HCT116 (cell line): ENCODE data around the gene ARHGEF38. TPM values are rescaled to one million over a fixed set of nuclear protein-coding genes. Genes with fewer than 3 reads are reported as not detected.

Experiments
- ATAC-seq: fragments of 200-7000 bp; cut with Tn5 transposase; 2 replicates; pipeline ENCODE4 v1.9.1; 2020; ENCODE audit warnings: mild to moderate bottlenecking, moderate library complexity
- BruUV-seq: library from RNA; stranded (reverse); fragments of 400-500 nt; replicated peaks from 2 replicates; lab custom pipeline; 2021; lab: Mats Ljungman, UMichigan
- CTCF ChIA-PET: fragments of 300-600 bp; sonication (Branson Sonifier 250); formaldehyde crosslinking; loops from one replicate; lab custom pipeline; 2021; ENCODE audit warnings: antibody characterized with exemption; lab: Charles Lee
- POLR2A ChIA-PET: fragments of 300-600, 350-600 bp; sonication (Branson Sonifier 250); formaldehyde crosslinking; loops from one replicate; lab custom pipeline; 2021; ENCODE audit warnings: antibody characterized with exemption; lab: Charles Lee
- RAD21 ChIA-PET, 2 experiments: fragments of 300-600 bp; sonication (Branson Sonifier 250); formaldehyde crosslinking; loops; one replicate each; lab custom pipeline; 2023; ENCODE audit warnings: low total read pairs in 2 of 2; ENCODE audit not compliant: uncharacterized antibody in 2 of 2, unreplicated experiment in 2 of 2, low non-redundant PET in 1 of 2; lab: Charles Lee
- DNase-seq: peaks from one replicate; pipeline ENCODE4 v3.0.0-alpha.2; 2010; ENCODE audit warnings: low read depth, low spot score
- H2AFZ ChIP-seq: fragments of 200-600 bp; shearing (Covaris generic), sonication (generic); 2 replicates; pipeline ENCODE4 v1.6.1; 2017; ENCODE audit warnings: low read depth, mixed run types, mixed read lengths, antibody characterized with exemption, low read length; ENCODE audit not compliant: poor library complexity, severe bottlenecking
- H3K27ac ChIP-seq: 2 replicates; pipeline ENCODE4 v1.5.1; 2012; ENCODE audit warnings: low read depth, low read length
- H3K27me3 ChIP-seq: fragments of 200-600 bp; sonication (generic); 2 replicates; pipeline ENCODE4 v1.6.1; 2016; ENCODE audit warnings: mixed run types, low read length, mixed read lengths; ENCODE audit not compliant: insufficient read depth
- H3K36me3 ChIP-seq, 2 experiments: fragments of 200-500 bp in 1 of 2; fragments of 200-600 bp in 1 of 2; sonication (Bioruptor generic) in 1 of 2; sonication (generic) in 1 of 2; 2 replicates each; pipeline versions ENCODE4 v1.5.1 to v1.6.1; 2014 to 2016; ENCODE audit warnings: low read length in 2 of 2, inconsistent platforms in 1 of 2, mixed read lengths in 1 of 2, mixed run types in 1 of 2; ENCODE audit not compliant: insufficient read depth in 2 of 2, control insufficient read depth in 1 of 2
- H3K4me1 ChIP-seq, 2 experiments: fragments of 200-600 bp in 1 of 2; sonication (generic) in 1 of 2; 2 replicates each; pipeline versions ENCODE4 v1.5.1 to v1.6.1; 2012 to 2017; ENCODE audit warnings: low read length in 2 of 2, inconsistent platforms in 1 of 2, mild to moderate bottlenecking in 1 of 2, mixed read lengths in 1 of 2, mixed run types in 1 of 2, moderate library complexity in 1 of 2; ENCODE audit not compliant: insufficient read depth in 2 of 2, control insufficient read depth in 1 of 2
- H3K4me2 ChIP-seq: fragments of 200-600 bp; sonication (generic); 2 replicates; pipeline ENCODE4 v1.6.1; 2017; ENCODE audit warnings: mixed run types, low read length, mixed read lengths
- H3K4me3 ChIP-seq, 2 experiments: fragments of 200-600 bp in 1 of 2; sonication (generic) in 1 of 2; replicated peaks in 1 of 2; 2 replicates each; pipeline ENCODE4 v1.5.1; 2011 to 2016; ENCODE audit warnings: low read length in 2 of 2, control low read depth in 1 of 2, low read depth in 1 of 2, mild to moderate bottlenecking in 1 of 2, mixed read lengths in 1 of 2, mixed run types in 1 of 2
- H3K79me2 ChIP-seq: fragments of 200-600 bp; sonication (generic); 2 replicates; pipeline ENCODE4 v1.6.1; 2017; ENCODE audit warnings: mild to moderate bottlenecking, mixed run types, low read length, moderate library complexity, mixed read lengths; ENCODE audit not compliant: insufficient read depth
- H3K9ac ChIP-seq: fragments of 200-600 bp; sonication (generic); 2 replicates; pipeline ENCODE4 v1.6.1; 2016; ENCODE audit warnings: low read length, mixed read lengths
- H3K9me2 ChIP-seq: fragments of 200-600 bp; sonication (generic), shearing (Covaris generic); 2 replicates; pipeline ENCODE4 v1.6.1; 2017; ENCODE audit warnings: mixed run types, mild to moderate bottlenecking, moderate library complexity; ENCODE audit not compliant: insufficient read depth
- H3K9me3 ChIP-seq, 2 experiments: fragments of 200-500 bp in 1 of 2; fragments of 200-600 bp in 1 of 2; sonication (Bioruptor generic) in 1 of 2; sonication (generic) in 1 of 2; 2 replicates each; pipeline ENCODE4 v1.6.1; 2014 to 2017; ENCODE audit warnings: low read length in 2 of 2, mixed read lengths in 2 of 2, inconsistent platforms in 1 of 2, low read depth in 1 of 2, mild to moderate bottlenecking in 1 of 2, mixed run types in 1 of 2, moderate library complexity in 1 of 2; ENCODE audit not compliant: control insufficient read depth in 1 of 2, insufficient read depth in 1 of 2
- H4K20me1 ChIP-seq: fragments of 200-600 bp; sonication (generic), shearing (Covaris generic); 2 replicates; pipeline ENCODE4 v1.6.1; 2017; ENCODE audit warnings: mixed run types, mild to moderate bottlenecking, moderate library complexity; ENCODE audit not compliant: insufficient read depth
- ATF3 ChIP-seq: IDR thresholded peaks from 2 replicates; pipeline ENCODE4 v1.6.1; 2012
- CEBPB ChIP-seq: IDR thresholded peaks from 2 replicates; pipeline ENCODE4 v1.6.1; 2012; ENCODE audit warnings: low read depth
- EGR1 ChIP-seq: IDR thresholded peaks from 2 replicates; pipeline ENCODE4 v1.6.1; 2012; ENCODE audit warnings: low read depth
- ELF1 ChIP-seq: IDR thresholded peaks from 2 replicates; pipeline ENCODE4 v1.6.1; 2012; ENCODE audit warnings: low read depth, borderline replicate concordance
- EZH2 ChIP-seq: fragments of 200-600 bp; sonication (generic); IDR thresholded peaks from 2 replicates; pipeline ENCODE4 v1.6.1; 2017; ENCODE audit warnings: antibody characterized with exemption, mixed run types
- EZH2phosphoT487 ChIP-seq: fragments of 200-600 bp; IDR thresholded peaks from 2 replicates; pipeline ENCODE4 v1.6.1; 2018; ENCODE audit warnings: antibody characterized with exemption, borderline replicate concordance
- FOSL1 ChIP-seq: IDR thresholded peaks from 2 replicates; pipeline ENCODE4 v1.6.1; 2012; ENCODE audit warnings: low read depth
- JUND ChIP-seq: IDR thresholded peaks from 2 replicates; pipeline ENCODE4 v1.6.1; 2012
- MAX ChIP-seq: IDR thresholded peaks from 2 replicates; pipeline ENCODE4 v1.6.1; 2012
- POLR2A ChIP-seq: IDR thresholded peaks from 2 replicates; pipeline ENCODE4 v1.7.0; 2011; ENCODE audit warnings: borderline replicate concordance; ENCODE audit not compliant: insufficient read depth, insufficient read length; ENCODE audit errors: extremely low read depth
- POLR2AphosphoS5 ChIP-seq: IDR thresholded peaks from 2 replicates; pipeline ENCODE4 v1.6.1; 2011; ENCODE audit warnings: mild to moderate bottlenecking, low read depth, low read length, moderate library complexity
- RAD21 ChIP-seq: IDR thresholded peaks from 2 replicates; pipeline ENCODE4 v1.6.1; 2012; ENCODE audit warnings: low read depth, mild to moderate bottlenecking
- SIN3A ChIP-seq: IDR thresholded peaks from 2 replicates; pipeline ENCODE4 v1.6.1; 2012; ENCODE audit warnings: low read depth
- SP1 ChIP-seq: IDR thresholded peaks from 2 replicates; pipeline ENCODE4 v1.6.1; 2012; ENCODE audit warnings: low read depth
- SRF ChIP-seq: IDR thresholded peaks from 2 replicates; pipeline ENCODE4 v1.6.1; 2012; ENCODE audit warnings: low read depth
- ZFX ChIP-seq: fragments of 450-650 bp; IDR thresholded peaks from 2 replicates; pipeline ENCODE4 v1.6.1; 2017
- ZNF274 ChIP-seq: fragments of 200-500 bp; sonication (Bioruptor generic); IDR thresholded peaks from 2 replicates; pipeline ENCODE4 v1.6.1; 2014; ENCODE audit warnings: mild to moderate bottlenecking, low read depth, low read length, inconsistent platforms
- intact Hi-C: fragments of 100-400 bp; cut with micrococcal nuclease; formaldehyde crosslinking; loops from 2 replicates; pipeline ENCODE4 v1.10.0; 2022
- total RNA-seq: library from RNA; stranded (reverse); gene quantifications from one replicate; pipeline ENCODE4 v1.2.1, GENCODE V29; 2021; ENCODE audit not compliant: unreplicated experiment
- TF ChIP-seq, protein P1 (sequence below): IDR thresholded peaks from 2 replicates; pipeline ENCODE4 v1.6.1; 2011; ENCODE audit warnings: mild to moderate bottlenecking, low read length, moderate library complexity; ENCODE audit not compliant: insufficient replicate concordance; ENCODE audit errors: extremely low read depth
- TF ChIP-seq, protein P2 (sequence below), 3 experiments: fragments of 200-600 bp in 1 of 3; sonication (generic) in 1 of 3; IDR thresholded peaks in 2 of 3; conservative IDR thresholded peaks in 1 of 3; 2 replicates each; pipeline ENCODE4 v1.5.1; 2012 to 2017; ENCODE audit warnings: low read depth in 2 of 3, low read length in 2 of 3, antibody characterized with exemption in 1 of 3, borderline replicate concordance in 1 of 3, control low read depth in 1 of 3, mild to moderate bottlenecking in 1 of 3, mixed read lengths in 1 of 3, mixed run types in 1 of 3, moderate library complexity in 1 of 3; ENCODE audit not compliant: insufficient read depth in 1 of 3

The ARHGEF38 gene
- total RNA-seq, 1 experiment from 2014 or later, result not detected

- ATAC-seq (no peak), DNase-seq (no peak)
- ChIA-PET POLR2A (no interaction called here), CTCF (no interaction called here), RAD21 (no interaction called here)
- H4K20me1 ChIP-seq, result no peaks in the 10 kb centered on the region
- no peak overlapping the region for H3K9ac ChIP-seq
- H3K79me2 ChIP-seq, result no peaks in the 10 kb centered on the region
- H2AFZ ChIP-seq, result no peak overlapping the region
- H3K27me3 ChIP-seq, result no peaks in the 10 kb centered on the region
- no peaks in the 10 kb centered on the region for H3K9me3 ChIP-seq
- intact Hi-C loops, result no loop called here
- H3K4me2 ChIP-seq, result no peak overlapping the region
- no peaks in the 10 kb centered on the region for H3K36me3 ChIP-seq
- no peak overlapping the region for H3K4me3 ChIP-seq
- 0 out of 2 replicates have a peak, but pooled peaks cover 2% of the 10 kb centered on the region for H3K9me2 ChIP-seq
- TF ChIP-seq EGR1 (no peak), ZNF274 (no peak), EZH2phosphoT487 (no peak), ZFX (no peak), MAX (no peak), POLR2AphosphoS5 (no peak)
- no peaks in the 10 kb centered on the region for H3K4me1 ChIP-seq
- BruUV-seq, result no TSS peak
- H3K27ac ChIP-seq, result no peak overlapping the region
Observed at GRCh38 chr4:105509291-105509690, 43.1 kb upstream of the ARHGEF38 start.

DNA sequence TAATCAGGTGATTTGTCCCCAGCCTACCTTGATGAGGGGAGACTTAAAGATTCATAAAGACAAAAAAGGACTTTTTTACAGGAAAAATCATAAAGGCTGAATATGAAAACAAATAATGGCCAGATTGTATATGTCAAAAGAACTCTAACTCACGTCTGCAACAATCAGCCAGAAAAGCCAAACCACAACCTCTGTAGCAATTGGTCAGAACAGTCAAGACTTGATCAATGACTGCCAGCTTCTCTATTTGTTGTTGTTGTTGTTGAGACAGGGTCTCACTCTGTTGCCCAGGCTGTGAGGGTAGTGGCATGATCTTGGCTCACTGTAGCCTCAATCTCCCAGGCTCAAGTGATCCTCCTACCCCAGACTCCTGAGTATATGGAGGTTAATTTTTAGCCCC lies 42.7 kb upstream of the ARHGEF38 start:
- Histone ChIP-seq H3K9ac (no peak overlapping the region), H3K79me2 (no peaks in the 10 kb centered on the region), H3K4me3 (no peak overlapping the region), H3K4me2 (no peak overlapping the region), H3K9me3 (no peaks in the 10 kb centered on the region), H3K27ac (no peak overlapping the region), H2AFZ (no peak overlapping the region), H3K4me1 (no peaks in the 10 kb centered on the region), H4K20me1 (no peaks in the 10 kb centered on the region), H3K36me3 (no peaks in the 10 kb centered on the region), H3K27me3 (no peaks in the 10 kb centered on the region), H3K9me2 (0 out of 2 replicates have a peak, but pooled peaks cover 2% of the 10 kb centered on the region)
- ChIA-PET CTCF (no interaction called here), RAD21 (no interaction called here), POLR2A (no interaction called here)
- intact Hi-C loops, result no loop called here
- no peak for ATAC-seq
- DNase-seq, result no peak
- BruUV-seq, result no TSS peak
- no peak for TF ChIP-seq RAD21
- TF ChIP-seq, protein P1, sequence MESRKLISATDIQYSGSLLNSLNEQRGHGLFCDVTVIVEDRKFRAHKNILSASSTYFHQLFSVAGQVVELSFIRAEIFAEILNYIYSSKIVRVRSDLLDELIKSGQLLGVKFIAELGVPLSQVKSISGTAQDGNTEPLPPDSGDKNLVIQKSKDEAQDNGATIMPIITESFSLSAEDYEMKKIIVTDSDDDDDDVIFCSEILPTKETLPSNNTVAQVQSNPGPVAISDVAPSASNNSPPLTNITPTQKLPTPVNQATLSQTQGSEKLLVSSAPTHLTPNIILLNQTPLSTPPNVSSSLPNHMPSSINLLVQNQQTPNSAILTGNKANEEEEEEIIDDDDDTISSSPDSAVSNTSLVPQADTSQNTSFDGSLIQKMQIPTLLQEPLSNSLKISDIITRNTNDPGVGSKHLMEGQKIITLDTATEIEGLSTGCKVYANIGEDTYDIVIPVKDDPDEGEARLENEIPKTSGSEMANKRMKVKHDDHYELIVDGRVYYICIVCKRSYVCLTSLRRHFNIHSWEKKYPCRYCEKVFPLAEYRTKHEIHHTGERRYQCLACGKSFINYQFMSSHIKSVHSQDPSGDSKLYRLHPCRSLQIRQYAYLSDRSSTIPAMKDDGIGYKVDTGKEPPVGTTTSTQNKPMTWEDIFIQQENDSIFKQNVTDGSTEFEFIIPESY, result no peak
- TF ChIP-seq SIN3A, result no peak
- TF ChIP-seq, protein P2, sequence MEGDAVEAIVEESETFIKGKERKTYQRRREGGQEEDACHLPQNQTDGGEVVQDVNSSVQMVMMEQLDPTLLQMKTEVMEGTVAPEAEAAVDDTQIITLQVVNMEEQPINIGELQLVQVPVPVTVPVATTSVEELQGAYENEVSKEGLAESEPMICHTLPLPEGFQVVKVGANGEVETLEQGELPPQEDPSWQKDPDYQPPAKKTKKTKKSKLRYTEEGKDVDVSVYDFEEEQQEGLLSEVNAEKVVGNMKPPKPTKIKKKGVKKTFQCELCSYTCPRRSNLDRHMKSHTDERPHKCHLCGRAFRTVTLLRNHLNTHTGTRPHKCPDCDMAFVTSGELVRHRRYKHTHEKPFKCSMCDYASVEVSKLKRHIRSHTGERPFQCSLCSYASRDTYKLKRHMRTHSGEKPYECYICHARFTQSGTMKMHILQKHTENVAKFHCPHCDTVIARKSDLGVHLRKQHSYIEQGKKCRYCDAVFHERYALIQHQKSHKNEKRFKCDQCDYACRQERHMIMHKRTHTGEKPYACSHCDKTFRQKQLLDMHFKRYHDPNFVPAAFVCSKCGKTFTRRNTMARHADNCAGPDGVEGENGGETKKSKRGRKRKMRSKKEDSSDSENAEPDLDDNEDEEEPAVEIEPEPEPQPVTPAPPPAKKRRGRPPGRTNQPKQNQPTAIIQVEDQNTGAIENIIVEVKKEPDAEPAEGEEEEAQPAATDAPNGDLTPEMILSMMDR (IDR thresholded peaks at IDR 0.05 in 2 of 3, conservative IDR thresholded peaks at IDR 0.05 in 1 of 3; ENCODE audit: borderline replicate concordance in 1 of 3, insufficient read depth in 1 of 3, low read depth in 2 of 3, low read length in 2 of 3), result no peak
- no peak for TF ChIP-seq ATF3
- TF ChIP-seq SP1, result no peak
- TF ChIP-seq SRF, result no peak
- TF ChIP-seq POLR2A, result no peak
- TF ChIP-seq POLR2AphosphoS5, result no peak
- TF ChIP-seq CEBPB, result no peak
- TF ChIP-seq JUND, result no peak
- TF ChIP-seq EZH2, result no peak
- no peak for TF ChIP-seq FOSL1
- TF ChIP-seq ZNF274, result no peak
- TF ChIP-seq ELF1, result no peak
